DOHH2 (cell line): Measurements from ENCODE around the gene ADAMTS15.

Source experiments
- EZH2phosphoT487 ChIP-seq: fragments of 200-600 bp; sonication (generic); IDR thresholded peaks from 2 replicates; pipeline ENCODE4 v1.6.1; 2017; ENCODE audit warnings: borderline replicate concordance, mild to moderate bottlenecking, antibody characterized with exemption, low read length, moderate library complexity, mixed read lengths
- TF ChIP-seq, protein P1 (sequence below): fragments of 200-600 bp; sonication (generic); IDR thresholded peaks from one replicate; pipeline ENCODE4 v1.5.1; 2014; ENCODE audit warnings: antibody characterized with exemption, mild to moderate bottlenecking, low read depth, low read length; ENCODE audit not compliant: poor library complexity, severe bottlenecking

DNA sequence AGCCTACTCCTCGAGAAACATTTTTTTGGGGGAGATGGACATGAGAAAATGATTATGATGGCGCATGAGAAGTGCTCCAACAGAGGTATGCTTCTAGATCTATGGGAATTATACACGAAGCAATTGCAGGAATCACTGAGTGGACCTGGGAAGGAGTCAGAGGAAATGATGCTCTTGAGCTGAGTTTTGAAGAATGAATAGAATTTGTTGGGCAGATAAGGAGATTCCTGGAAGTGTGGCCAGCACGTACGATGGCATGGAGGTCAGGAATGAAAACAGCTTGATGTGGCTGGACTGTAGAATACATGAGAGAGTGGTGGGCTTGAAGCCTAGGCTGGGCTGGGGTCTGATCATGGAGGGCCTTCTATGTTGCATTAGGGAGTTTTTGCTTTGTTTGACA, 31.7 kb downstream of the ADAMTS15 start:
- TF ChIP-seq, protein P1, sequence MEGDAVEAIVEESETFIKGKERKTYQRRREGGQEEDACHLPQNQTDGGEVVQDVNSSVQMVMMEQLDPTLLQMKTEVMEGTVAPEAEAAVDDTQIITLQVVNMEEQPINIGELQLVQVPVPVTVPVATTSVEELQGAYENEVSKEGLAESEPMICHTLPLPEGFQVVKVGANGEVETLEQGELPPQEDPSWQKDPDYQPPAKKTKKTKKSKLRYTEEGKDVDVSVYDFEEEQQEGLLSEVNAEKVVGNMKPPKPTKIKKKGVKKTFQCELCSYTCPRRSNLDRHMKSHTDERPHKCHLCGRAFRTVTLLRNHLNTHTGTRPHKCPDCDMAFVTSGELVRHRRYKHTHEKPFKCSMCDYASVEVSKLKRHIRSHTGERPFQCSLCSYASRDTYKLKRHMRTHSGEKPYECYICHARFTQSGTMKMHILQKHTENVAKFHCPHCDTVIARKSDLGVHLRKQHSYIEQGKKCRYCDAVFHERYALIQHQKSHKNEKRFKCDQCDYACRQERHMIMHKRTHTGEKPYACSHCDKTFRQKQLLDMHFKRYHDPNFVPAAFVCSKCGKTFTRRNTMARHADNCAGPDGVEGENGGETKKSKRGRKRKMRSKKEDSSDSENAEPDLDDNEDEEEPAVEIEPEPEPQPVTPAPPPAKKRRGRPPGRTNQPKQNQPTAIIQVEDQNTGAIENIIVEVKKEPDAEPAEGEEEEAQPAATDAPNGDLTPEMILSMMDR = no peak
- no peak for TF ChIP-seq EZH2phosphoT487
